Loucy (cell line): ENCODE data around the gene SUSD3.
A peak's percentile ranks its signal among the peaks of the same experiment; 100 is the strongest.

Experiments
- H2AFZ ChIP-seq: fragments of 200-600 bp; sonication (generic); 2 replicates; pipeline ENCODE4 v1.6.0; 2016; ENCODE audit warnings: antibody characterized with exemption, mild to moderate bottlenecking, low read length, moderate library complexity
- H3F3A ChIP-seq: fragments of 200-600 bp; 2 replicates; pipeline ENCODE4 v1.6.0; 2016; ENCODE audit warnings: antibody characterized with exemption, low read depth, mild to moderate bottlenecking
- H3K27me3 ChIP-seq: fragments of 200-600 bp; sonication (generic); 2 replicates; pipeline ENCODE4 v1.6.1; 2014; ENCODE audit warnings: low read length, mild to moderate bottlenecking; ENCODE audit not compliant: insufficient read depth, poor library complexity, severe bottlenecking
- H3K36me3 ChIP-seq: fragments of 200-600 bp; sonication (generic); 2 replicates; pipeline ENCODE4 v1.6.1; 2016; ENCODE audit warnings: low read length; ENCODE audit not compliant: insufficient read depth
- H3K4me1 ChIP-seq: fragments of 200-600 bp; sonication (generic); 2 replicates; pipeline ENCODE4 v1.5.1; 2014; ENCODE audit warnings: low read length, mild to moderate bottlenecking; ENCODE audit not compliant: insufficient read depth, poor library complexity, severe bottlenecking
- H3K4me2 ChIP-seq: fragments of 200-600 bp; sonication (generic); 2 replicates; pipeline ENCODE4 v1.6.0; 2014; ENCODE audit warnings: antibody characterized with exemption, low read length, low read depth, mild to moderate bottlenecking; ENCODE audit not compliant: poor library complexity, severe bottlenecking
- H3K4me3 ChIP-seq: fragments of 200-600 bp; sonication (generic); 2 replicates; pipeline ENCODE4 v1.5.1; 2014; ENCODE audit warnings: low read length, mild to moderate bottlenecking, mixed read lengths; ENCODE audit not compliant: poor library complexity, severe bottlenecking
- H3K79me2 ChIP-seq: fragments of 200-600 bp; sonication (generic); 2 replicates; pipeline ENCODE4 v1.6.1; 2014; ENCODE audit warnings: low read length; ENCODE audit not compliant: insufficient read depth
- H3K9ac ChIP-seq: fragments of 200-600 bp; sonication (generic); 2 replicates; pipeline ENCODE4 v1.6.0; 2014; ENCODE audit warnings: mild to moderate bottlenecking, low read depth, low read length, moderate library complexity; ENCODE audit not compliant: poor library complexity, severe bottlenecking
- H3K9me2 ChIP-seq: fragments of 200-600 bp; sonication (generic); replicated peaks from 2 replicates; pipeline ENCODE4 v1.6.1; 2016; ENCODE audit warnings: low read depth, low read length, mixed read lengths
- H3K9me3 ChIP-seq: fragments of 200-600 bp; sonication (generic); 2 replicates; pipeline ENCODE4 v1.6.1; 2014; ENCODE audit warnings: mild to moderate bottlenecking, antibody characterized with exemption, low read length, low read depth; ENCODE audit not compliant: insufficient read depth
- H4K20me1 ChIP-seq: fragments of 200-600 bp; sonication (generic); 2 replicates; pipeline ENCODE4 v1.6.0; 2014; ENCODE audit warnings: antibody characterized with exemption, low read length, mild to moderate bottlenecking; ENCODE audit not compliant: insufficient read depth, poor library complexity, severe bottlenecking
- EZH2phosphoT487 ChIP-seq: fragments of 200-600 bp; IDR thresholded peaks from 2 replicates; pipeline ENCODE4 v1.6.1; 2018; ENCODE audit warnings: antibody characterized with exemption, mild to moderate bottlenecking, moderate library complexity, borderline replicate concordance
- TF ChIP-seq, protein P1 (sequence below): fragments of 200-600 bp; sonication (generic); conservative IDR thresholded peaks from 2 replicates; pipeline ENCODE4 v1.5.1; 2014; ENCODE audit warnings: mild to moderate bottlenecking, antibody characterized with exemption, low read length

The SUSD3 gene

DNA sequence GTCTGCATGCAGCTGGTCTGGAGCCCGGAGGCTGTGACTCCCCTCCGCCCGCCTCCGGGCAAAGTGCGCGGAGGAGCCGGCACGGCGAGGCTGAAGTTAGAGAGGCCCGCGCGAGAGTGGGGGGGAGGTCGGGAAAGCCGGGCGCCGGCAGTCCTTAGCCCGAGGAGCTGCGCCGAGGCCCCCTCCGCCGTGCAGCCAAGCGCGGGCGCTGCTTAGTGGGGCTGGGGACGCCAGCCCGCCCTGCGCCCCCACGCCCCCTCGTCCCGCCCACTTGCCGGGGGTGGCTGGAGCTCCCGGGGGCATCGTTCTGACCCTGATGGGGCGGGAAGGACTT is 75.1 kb downstream of the SUSD3 start:
- TF ChIP-seq EZH2phosphoT487, result no peak
- TF ChIP-seq, protein P1, sequence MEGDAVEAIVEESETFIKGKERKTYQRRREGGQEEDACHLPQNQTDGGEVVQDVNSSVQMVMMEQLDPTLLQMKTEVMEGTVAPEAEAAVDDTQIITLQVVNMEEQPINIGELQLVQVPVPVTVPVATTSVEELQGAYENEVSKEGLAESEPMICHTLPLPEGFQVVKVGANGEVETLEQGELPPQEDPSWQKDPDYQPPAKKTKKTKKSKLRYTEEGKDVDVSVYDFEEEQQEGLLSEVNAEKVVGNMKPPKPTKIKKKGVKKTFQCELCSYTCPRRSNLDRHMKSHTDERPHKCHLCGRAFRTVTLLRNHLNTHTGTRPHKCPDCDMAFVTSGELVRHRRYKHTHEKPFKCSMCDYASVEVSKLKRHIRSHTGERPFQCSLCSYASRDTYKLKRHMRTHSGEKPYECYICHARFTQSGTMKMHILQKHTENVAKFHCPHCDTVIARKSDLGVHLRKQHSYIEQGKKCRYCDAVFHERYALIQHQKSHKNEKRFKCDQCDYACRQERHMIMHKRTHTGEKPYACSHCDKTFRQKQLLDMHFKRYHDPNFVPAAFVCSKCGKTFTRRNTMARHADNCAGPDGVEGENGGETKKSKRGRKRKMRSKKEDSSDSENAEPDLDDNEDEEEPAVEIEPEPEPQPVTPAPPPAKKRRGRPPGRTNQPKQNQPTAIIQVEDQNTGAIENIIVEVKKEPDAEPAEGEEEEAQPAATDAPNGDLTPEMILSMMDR, result no peak
- Histone ChIP-seq H3K9me2 (no peaks in the 10 kb centered on the region), H3K9me3 (no peaks in the 10 kb centered on the region), H3K4me3 (peak overlapping the region; percentile 77), H3F3A (no peaks in the 10 kb centered on the region), H3K36me3 (no peaks in the 10 kb centered on the region), H3K27me3 (no peaks in the 10 kb centered on the region), H2AFZ (peak overlapping the region; percentile 92), H3K79me2 (no peaks in the 10 kb centered on the region), H3K4me2 (peak overlapping the region; percentile 87), H4K20me1 (no peaks in the 10 kb centered on the region), H3K4me1 (peaks cover 14% of the 10 kb centered on the region), H3K9ac (peak overlapping the region; percentile 66)

DNA sequence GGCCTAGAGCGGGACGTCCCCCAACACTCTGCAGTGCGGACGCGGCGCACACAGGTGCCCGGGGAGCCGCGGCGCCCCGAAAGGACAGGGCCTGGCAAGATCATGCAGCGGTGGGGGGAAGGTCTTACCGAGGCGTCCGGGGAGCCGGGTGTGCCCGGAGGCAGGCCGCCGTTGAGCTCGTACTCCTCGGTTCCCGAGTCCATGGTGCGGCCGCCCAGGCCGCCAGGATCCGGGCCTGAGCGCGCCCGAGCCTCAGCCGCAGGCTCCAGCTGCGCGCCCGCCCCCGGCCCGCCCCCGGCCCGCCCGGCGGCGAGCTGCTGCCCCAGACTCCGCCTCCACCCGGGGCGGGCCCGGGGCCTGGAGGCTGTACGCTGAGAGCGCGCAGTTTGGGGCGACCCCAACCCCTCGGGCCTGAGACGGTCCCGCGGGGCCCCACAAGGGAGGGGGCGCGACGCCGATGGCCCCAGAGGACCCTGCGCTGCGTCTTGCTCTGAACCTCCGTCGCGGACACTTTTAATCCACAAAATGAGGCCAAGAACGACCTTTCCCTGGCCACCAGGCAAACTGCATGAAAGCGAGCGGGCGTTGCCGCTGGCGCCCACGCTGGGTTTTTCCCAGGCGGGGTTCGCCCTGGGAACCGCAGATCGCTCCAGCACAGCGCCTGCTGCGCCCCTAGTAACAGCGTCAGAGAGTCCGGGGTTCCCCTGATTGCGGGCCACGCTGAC is 75.7 kb downstream of the SUSD3 start, which contains the start of gene NINJ1:
NINJ1 (minus strand) TSS at position 237 of the 725 bp plus-strand sequence; CDS start at position 203, 34 bp downstream.
- Histone ChIP-seq H3K27me3 (no peaks in the 10 kb centered on the region), H4K20me1 (no peaks in the 10 kb centered on the region), H2AFZ (peak within 1 kb of the TSS; percentile 92), H3F3A (no peaks in the 10 kb centered on the region), H3K4me2 (peak within 1 kb of the TSS; percentile 87), H3K79me2 (no peaks in the 10 kb centered on the region), H3K4me1 (peaks cover 14% of the 10 kb centered on the region), H3K36me3 (no peaks in the 10 kb centered on the region), H3K4me3 (peak within 1 kb of the TSS; percentile 77), H3K9me2 (no peaks in the 10 kb centered on the region), H3K9me3 (no peaks in the 10 kb centered on the region), H3K9ac (peak within 1 kb of the TSS; percentile 66)
- TF ChIP-seq EZH2phosphoT487, result no peak
- TF ChIP-seq, protein P1, result no peak
